ENCODE measurements around the gene EHHADH. TPM values are rescaled to one million over a fixed set of nuclear protein-coding genes. Genes with fewer than 3 reads are reported as not detected.

EHHADH gene
- total RNA-seq, 1 donor from 2014 or later: 6.2 TPM

DNA sequence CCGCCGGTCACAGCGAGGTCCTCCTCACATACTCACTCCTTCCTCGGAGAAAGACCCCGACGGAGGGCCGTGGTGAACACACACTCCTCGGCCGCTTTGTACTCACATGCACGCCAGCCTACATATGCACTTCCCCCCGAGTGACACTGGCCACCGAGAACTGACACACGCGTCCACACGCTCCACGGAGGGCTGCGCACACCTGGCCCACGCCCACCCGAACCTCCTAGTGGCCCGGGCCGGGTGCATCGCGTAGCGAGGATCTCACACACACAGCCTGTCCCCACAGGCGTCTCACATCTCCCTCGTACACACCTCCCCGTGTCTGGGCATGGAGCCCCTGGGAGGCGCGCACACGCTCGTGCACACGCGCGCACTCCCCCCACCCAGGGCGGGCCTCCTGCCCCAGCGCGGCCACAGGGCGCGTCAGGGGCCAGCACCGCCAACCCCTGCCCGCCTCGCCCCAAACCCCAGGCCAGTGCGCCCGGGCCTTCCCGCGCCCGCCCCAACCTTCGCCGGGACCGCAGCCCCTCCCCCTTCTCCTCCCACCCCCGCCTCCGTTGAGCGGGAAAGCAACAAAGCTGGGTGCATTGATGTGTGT, 100.6 kb downstream of the EHHADH start:
- Mint-ChIP-seq H3K27me3 (peaks cover 38% of the 10 kb centered on the region), H3K4me3 (ENCODE audit: low read depth) (peak overlapping the region; percentile 85), H3K36me3 (ENCODE audit: insufficient read depth) (no peaks in the 10 kb centered on the region), H3K4me1 (ENCODE audit: low read depth) (peaks cover 3% of the 10 kb centered on the region), H3K27ac (peak overlapping the region; percentile 76), H3K9me3 (ENCODE audit: low read depth) (no peaks in the 10 kb centered on the region)
- TF ChIP-seq, protein P1, sequence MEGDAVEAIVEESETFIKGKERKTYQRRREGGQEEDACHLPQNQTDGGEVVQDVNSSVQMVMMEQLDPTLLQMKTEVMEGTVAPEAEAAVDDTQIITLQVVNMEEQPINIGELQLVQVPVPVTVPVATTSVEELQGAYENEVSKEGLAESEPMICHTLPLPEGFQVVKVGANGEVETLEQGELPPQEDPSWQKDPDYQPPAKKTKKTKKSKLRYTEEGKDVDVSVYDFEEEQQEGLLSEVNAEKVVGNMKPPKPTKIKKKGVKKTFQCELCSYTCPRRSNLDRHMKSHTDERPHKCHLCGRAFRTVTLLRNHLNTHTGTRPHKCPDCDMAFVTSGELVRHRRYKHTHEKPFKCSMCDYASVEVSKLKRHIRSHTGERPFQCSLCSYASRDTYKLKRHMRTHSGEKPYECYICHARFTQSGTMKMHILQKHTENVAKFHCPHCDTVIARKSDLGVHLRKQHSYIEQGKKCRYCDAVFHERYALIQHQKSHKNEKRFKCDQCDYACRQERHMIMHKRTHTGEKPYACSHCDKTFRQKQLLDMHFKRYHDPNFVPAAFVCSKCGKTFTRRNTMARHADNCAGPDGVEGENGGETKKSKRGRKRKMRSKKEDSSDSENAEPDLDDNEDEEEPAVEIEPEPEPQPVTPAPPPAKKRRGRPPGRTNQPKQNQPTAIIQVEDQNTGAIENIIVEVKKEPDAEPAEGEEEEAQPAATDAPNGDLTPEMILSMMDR (IDR thresholded peaks at IDR 0.05; ENCODE audit: unreplicated experiment): no peak
- DNase-seq (ENCODE audit: low spot score, unreplicated experiment): no peak

DNA sequence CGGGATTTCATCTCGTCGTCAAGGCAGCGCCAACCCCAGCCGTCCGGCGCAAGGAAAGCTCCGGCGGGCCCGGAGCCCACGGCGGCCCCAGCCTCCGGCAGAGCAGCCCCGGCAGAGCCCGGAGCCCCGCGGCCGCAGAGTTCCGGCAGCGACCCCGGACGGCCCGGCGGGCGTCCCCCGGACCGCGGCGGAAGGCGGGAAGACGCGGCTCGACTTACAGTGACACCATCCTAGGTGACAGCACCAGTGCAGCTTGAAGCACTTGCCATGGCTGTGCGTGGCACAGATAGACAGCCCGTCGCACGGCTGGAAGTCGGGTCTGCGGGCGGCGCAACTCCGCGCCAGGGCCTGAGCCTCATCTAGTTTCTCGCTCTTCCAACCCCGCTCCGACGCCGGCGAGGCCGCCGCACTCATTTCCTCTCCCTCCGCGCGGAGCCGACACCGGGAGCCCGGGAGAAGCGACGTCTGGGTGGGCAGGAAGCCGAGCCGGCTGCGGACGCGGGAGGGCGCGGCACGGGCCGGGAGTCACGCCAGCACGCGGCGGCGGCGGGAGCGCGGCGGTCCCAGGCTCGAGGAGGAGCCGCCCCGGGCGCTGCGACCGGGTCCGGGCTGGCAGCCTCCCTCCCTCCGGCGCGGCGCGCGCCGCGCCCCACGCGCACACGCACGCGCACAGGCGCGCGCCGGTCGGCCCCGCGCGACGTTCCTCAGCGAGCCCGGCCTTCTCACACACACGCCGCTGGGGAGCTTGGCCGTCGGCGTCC, 101.3 kb downstream of the EHHADH start, which contains the start of gene C3orf70:
Gene C3orf70, minus strand, starts transcription at position 651 of the 761 bp plus-strand sequence. Its CDS starts 237 bp downstream, at position 414.
- peak; percentile 35 for DNase-seq (ENCODE audit: low spot score, unreplicated experiment)
- H3K27me3 Mint-ChIP-seq: peaks cover 36% of the 10 kb centered on the region
- peak within 1 kb of the TSS; percentile 85 for H3K4me3 Mint-ChIP-seq (ENCODE audit: low read depth)
- H3K4me1 Mint-ChIP-seq (ENCODE audit: low read depth): peaks cover 3% of the 10 kb centered on the region
- no peaks in the 10 kb centered on the region for H3K9me3 Mint-ChIP-seq (ENCODE audit: low read depth)
- TF ChIP-seq, protein P1 (IDR thresholded peaks at IDR 0.05; ENCODE audit: unreplicated experiment): no peak
- peak within 1 kb of the TSS; percentile 76 for H3K27ac Mint-ChIP-seq
- H3K36me3 Mint-ChIP-seq (ENCODE audit: insufficient read depth): no peaks in the 10 kb centered on the region

DNA sequence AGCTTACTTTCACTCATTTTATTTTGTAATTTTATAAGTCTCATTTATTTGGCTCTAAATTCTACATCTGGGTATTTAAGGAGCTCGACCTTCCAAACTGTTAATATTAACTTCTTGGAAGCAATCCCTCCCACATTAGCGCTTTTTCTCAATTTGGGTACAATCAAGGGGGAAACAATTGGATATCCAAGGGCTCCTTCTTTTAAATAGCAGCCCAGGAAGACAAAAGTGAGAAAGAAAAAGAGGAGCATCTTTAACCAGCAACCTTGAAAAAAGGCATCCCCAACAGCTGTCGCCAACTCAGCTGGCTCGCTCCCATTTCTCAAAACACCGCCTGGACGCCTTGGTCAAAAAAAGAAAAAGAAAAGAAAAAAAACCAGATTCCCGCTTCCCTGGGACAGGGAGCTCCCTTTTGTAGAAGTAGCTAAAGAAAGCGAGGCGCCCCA, 101.9 kb downstream of the EHHADH start:
- Mint-ChIP-seq H3K4me1 (ENCODE audit: low read depth) (peaks cover 3% of the 10 kb centered on the region), H3K36me3 (ENCODE audit: insufficient read depth) (no peaks in the 10 kb centered on the region), H3K9me3 (ENCODE audit: low read depth) (no peaks in the 10 kb centered on the region), H3K27ac (peak overlapping the region; percentile 36), H3K27me3 (peaks cover 35% of the 10 kb centered on the region), H3K4me3 (ENCODE audit: low read depth) (peak overlapping the region; percentile 78)
- TF ChIP-seq, protein P1 (IDR thresholded peaks at IDR 0.05; ENCODE audit: unreplicated experiment): no peak
- DNase-seq (ENCODE audit: low spot score, unreplicated experiment): no peak

DNA sequence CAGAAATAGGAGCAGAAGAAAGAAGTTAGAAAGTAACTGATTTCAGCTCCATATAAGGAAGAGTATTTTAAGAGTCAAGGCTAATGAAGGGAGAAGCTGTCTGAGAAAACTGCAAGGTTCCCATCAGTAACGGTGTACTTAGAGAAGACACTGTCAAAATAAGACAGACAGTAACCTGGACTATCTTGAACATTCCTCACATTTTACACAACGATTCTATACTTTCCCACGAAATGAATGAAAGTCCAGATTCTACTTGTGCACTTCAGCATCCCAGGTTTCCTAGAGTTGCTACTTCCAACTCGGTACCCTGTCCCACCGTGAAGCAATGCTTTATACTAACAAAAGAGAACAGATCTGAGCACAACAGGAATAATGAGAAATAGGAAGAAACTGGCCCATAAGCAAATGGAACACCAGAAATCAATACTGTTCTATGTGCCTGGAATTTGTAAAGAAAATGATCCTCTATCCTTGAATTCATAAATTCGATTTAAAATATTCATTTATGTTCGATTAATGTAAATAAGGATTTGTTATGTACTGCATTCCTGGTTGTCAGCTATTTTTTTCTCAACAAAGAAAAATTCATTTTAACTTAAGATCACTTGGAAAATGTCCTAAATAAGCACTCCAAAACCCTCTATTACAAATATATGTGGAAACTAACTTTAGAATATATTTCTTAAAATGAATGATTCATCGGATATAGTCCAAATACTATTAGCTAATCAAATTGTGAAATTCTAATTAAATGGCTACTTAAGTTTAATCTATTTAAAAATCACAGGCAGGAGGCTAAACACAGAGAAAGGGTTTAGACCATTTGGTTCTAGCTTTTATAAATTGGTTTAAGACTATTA, 102.5 kb downstream of the EHHADH start:
- H3K36me3 Mint-ChIP-seq (ENCODE audit: insufficient read depth): no peaks in the 10 kb centered on the region
- H3K9me3 Mint-ChIP-seq (ENCODE audit: low read depth): no peaks in the 10 kb centered on the region
- DNase-seq (ENCODE audit: low spot score, unreplicated experiment): no peak
- peaks cover 30% of the 10 kb centered on the region for H3K27me3 Mint-ChIP-seq
- H3K4me1 Mint-ChIP-seq (ENCODE audit: low read depth): peaks cover 3% of the 10 kb centered on the region
- no peak overlapping the region for H3K27ac Mint-ChIP-seq
- H3K4me3 Mint-ChIP-seq (ENCODE audit: low read depth): peak overlapping the region; percentile 78
- TF ChIP-seq, protein P1 (IDR thresholded peaks at IDR 0.05; ENCODE audit: unreplicated experiment): no peak

DNA sequence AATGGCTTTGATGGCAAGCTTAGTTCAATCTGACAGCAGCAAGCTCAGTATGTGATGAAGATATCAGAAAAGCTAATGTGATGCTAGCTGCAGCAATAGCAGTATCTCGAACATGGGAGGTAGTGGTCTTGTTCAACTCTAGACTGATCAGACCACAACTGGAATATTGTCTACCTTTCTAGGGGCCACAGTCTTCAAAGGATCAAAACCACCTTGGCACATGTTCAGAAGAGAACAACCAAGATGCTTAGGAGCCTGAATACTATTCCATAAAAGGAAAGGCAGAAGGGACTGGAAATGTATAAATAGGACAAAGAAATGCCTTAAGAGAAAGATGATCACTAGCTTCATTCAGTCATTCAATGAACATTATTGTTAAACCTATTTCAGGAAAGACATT, 103.3 kb downstream of the EHHADH start:
- H3K9me3 Mint-ChIP-seq (ENCODE audit: low read depth): no peaks in the 10 kb centered on the region
- no peak overlapping the region for H3K27ac Mint-ChIP-seq
- TF ChIP-seq, protein P1 (IDR thresholded peaks at IDR 0.05; ENCODE audit: unreplicated experiment): no peak
- H3K4me3 Mint-ChIP-seq (ENCODE audit: low read depth): no peak overlapping the region
- H3K27me3 Mint-ChIP-seq: peaks cover 30% of the 10 kb centered on the region
- H3K36me3 Mint-ChIP-seq (ENCODE audit: insufficient read depth): no peaks in the 10 kb centered on the region
- peaks cover 3% of the 10 kb centered on the region for H3K4me1 Mint-ChIP-seq (ENCODE audit: low read depth)
- no peak for DNase-seq (ENCODE audit: low spot score, unreplicated experiment)
